Measurements from ENCODE around the gene ERN1. TPM values are rescaled to one million over a fixed set of nuclear protein-coding genes. Genes with fewer than 3 reads are reported as not detected.

ERN1 gene
- total and polyA plus RNA-seq, 2 donors (not counting 3 experiments of a cell fraction or from before 2014, with no cell fraction given), result 9.1 to 21.5 TPM

- BruUV-seq (replicated peaks), result no TSS peak
- CTCF ChIA-PET, result interaction anchor here (0.9 to 7.3 kb wide), 23 partner anchors 9 to 218 kb away, joined by 3 to 234 read pairs (median 7); partner anchors contain the start of gene ERN1
- dilution Hi-C loops (cut with MboI; ENCODE audit: extremely low pct_ligation_motif_present, low sequenced_read_pairs), result no loop called here
Observed at GRCh38 chr17:64064331-64064730, 65.6 kb downstream of the ERN1 start.

More at GRCh38 chr17:64064331-64064730, 65.6 kb downstream of the ERN1 start:
- peaks cover 0 to 18% of the 10 kb centered on the region in 2 experiments for H3K36me3 ChIP-seq (ENCODE audit: control insufficient read depth in 2 of 2, extremely low read depth in 1 of 2, insufficient read depth in 2 of 2, low read length in 2 of 2)
- no peak overlapping the region for H3K4me2 ChIP-seq (ENCODE audit: insufficient read depth, low read length)
- no peaks in the 10 kb centered on the region for H3K9me3 ChIP-seq (replicated peaks; ENCODE audit: control insufficient read depth, insufficient read depth, low read length)
- no peaks in the 10 kb centered on the region for H3K79me2 ChIP-seq (ENCODE audit: control insufficient read depth, insufficient read depth, low read length)
- POLR2A ChIA-PET, result interaction anchor here (0.9 to 1.3 kb wide), 3 partner anchors 36 to 69 kb away, joined by 3 to 7 read pairs (median 3); partner anchors contain the start of gene ERN1
- intact Hi-C loops (cut with micrococcal nuclease), result loop anchor here (10.0 kb wide), 1 partner anchor 220 kb away; no protein-coding TSS in a partner anchor
- H3K4me3 ChIP-seq (replicated peaks in 1 of 3; ENCODE audit: insufficient read depth in 1 of 3, low read depth in 1 of 3, low read length in 3 of 3), result no peak overlapping the region
- H3K9me1 ChIP-seq (replicated peaks; ENCODE audit: control insufficient read depth, extremely low read depth, insufficient read depth, low read length), result no peaks in the 10 kb centered on the region
- no peaks in the 10 kb centered on the region for H4K20me1 ChIP-seq (replicated peaks; ENCODE audit: control insufficient read depth, extremely low read depth, insufficient read depth, low read length)
- DNase-seq (ENCODE audit: low read depth, low spot score), result no peak
- TF ChIP-seq MAX (IDR thresholded peaks at IDR 0.05; ENCODE audit: insufficient read depth, insufficient read length), result no peak
- TF ChIP-seq, protein P1, sequence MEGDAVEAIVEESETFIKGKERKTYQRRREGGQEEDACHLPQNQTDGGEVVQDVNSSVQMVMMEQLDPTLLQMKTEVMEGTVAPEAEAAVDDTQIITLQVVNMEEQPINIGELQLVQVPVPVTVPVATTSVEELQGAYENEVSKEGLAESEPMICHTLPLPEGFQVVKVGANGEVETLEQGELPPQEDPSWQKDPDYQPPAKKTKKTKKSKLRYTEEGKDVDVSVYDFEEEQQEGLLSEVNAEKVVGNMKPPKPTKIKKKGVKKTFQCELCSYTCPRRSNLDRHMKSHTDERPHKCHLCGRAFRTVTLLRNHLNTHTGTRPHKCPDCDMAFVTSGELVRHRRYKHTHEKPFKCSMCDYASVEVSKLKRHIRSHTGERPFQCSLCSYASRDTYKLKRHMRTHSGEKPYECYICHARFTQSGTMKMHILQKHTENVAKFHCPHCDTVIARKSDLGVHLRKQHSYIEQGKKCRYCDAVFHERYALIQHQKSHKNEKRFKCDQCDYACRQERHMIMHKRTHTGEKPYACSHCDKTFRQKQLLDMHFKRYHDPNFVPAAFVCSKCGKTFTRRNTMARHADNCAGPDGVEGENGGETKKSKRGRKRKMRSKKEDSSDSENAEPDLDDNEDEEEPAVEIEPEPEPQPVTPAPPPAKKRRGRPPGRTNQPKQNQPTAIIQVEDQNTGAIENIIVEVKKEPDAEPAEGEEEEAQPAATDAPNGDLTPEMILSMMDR (IDR thresholded peaks at IDR 0.05; ENCODE audit: extremely low read depth in 1 of 2, insufficient read depth in 1 of 2, low read depth in 1 of 2, low read length in 2 of 2), result no peak
- no peak for TF ChIP-seq MYC (IDR thresholded peaks at IDR 0.05; ENCODE audit: low read depth, low read length)
- no peak for TF ChIP-seq POLR2AphosphoS5 (IDR thresholded peaks at IDR 0.05; ENCODE audit: insufficient read depth, low read depth, low read length)
- TF ChIP-seq JUN (IDR thresholded peaks at IDR 0.05; ENCODE audit: borderline replicate concordance, insufficient read depth, insufficient read length, low read depth), result no peak
- TF ChIP-seq FOS (IDR thresholded peaks at IDR 0.05; ENCODE audit: borderline replicate concordance, insufficient read depth, low read length), result no peak
- TF ChIP-seq EZH2 (IDR thresholded peaks at IDR 0.05; ENCODE audit: borderline replicate concordance, low read depth, low read length, severe bottlenecking), result no peak
- TF ChIP-seq GATA2 (IDR thresholded peaks at IDR 0.05; ENCODE audit: insufficient read depth, insufficient read length, low read depth, low read length), result no peak
- no peak for TF ChIP-seq POLR2A (IDR thresholded peaks at IDR 0.05; ENCODE audit: low read depth, low read length)
- no peak for FAIRE-seq
- H3K4me1 ChIP-seq (ENCODE audit: control insufficient read depth, extremely low read depth, insufficient read depth, low read length), result peaks cover 22% of the 10 kb centered on the region
- no peak overlapping the region for H3K9ac ChIP-seq (replicated peaks; ENCODE audit: extremely low read depth, insufficient read depth, low read length)
- no peak overlapping the region for H3K27ac ChIP-seq (ENCODE audit: insufficient read depth, low read depth, low read length)
- H3K27me3 ChIP-seq (ENCODE audit: control insufficient read depth in 2 of 2, insufficient read depth in 2 of 2, low read length in 2 of 2), result no peaks in the 10 kb centered on the region
- H2AFZ ChIP-seq (ENCODE audit: low read depth, low read length), result no peak overlapping the region
